Smooth muscle cell (in vitro differentiated cells): ENCODE results near the gene TNFRSF12A. TPM values are rescaled to one million over a fixed set of nuclear protein-coding genes. Genes with fewer than 3 reads are reported as not detected.
"Not testable (repeated sequence)": the region's sequence is repeated elsewhere in the genome, so short reads cannot be mapped to it uniquely, and the experiment has no call there.

Experiments used
- DNase-seq: peaks from one replicate; lab custom pipeline; 2025; ENCODE audit not compliant: unreplicated experiment; lab: John Stamatoyannopoulos, UW
- H2AFZ ChIP-seq: fragments of 200-600 bp; sonication (generic); 2 replicates; pipeline ENCODE4 v1.6.0; 2016; ENCODE audit warnings: antibody characterized with exemption, low read depth, mild to moderate bottlenecking
- H3F3A ChIP-seq: fragments of 200-600 bp; sonication (generic); 2 replicates; pipeline ENCODE4 v1.6.0; 2017; ENCODE audit warnings: antibody characterized with exemption, low read depth
- H3K27ac ChIP-seq: fragments of 200-600 bp; sonication (generic); 2 replicates; pipeline ENCODE4 v1.5.1; 2016; ENCODE audit warnings: low read depth, mild to moderate bottlenecking
- H3K27me3 ChIP-seq: fragments of 200-600 bp; sonication (generic); 2 replicates; pipeline ENCODE4 v1.6.1; 2016; ENCODE audit warnings: low read depth, mild to moderate bottlenecking
- H3K36me3 ChIP-seq: fragments of 200-600 bp; sonication (generic); 2 replicates; pipeline ENCODE4 v1.5.1; 2016; ENCODE audit warnings: low read depth
- H3K4me1 ChIP-seq: fragments of 200-600 bp; sonication (generic); 2 replicates; pipeline ENCODE4 v1.5.1; 2016; ENCODE audit warnings: low read depth
- H3K4me2 ChIP-seq: fragments of 200-600 bp; sonication (generic); 2 replicates; pipeline ENCODE4 v1.6.0; 2016; ENCODE audit warnings: mild to moderate bottlenecking
- H3K4me3 ChIP-seq: fragments of 200-600 bp; sonication (generic); 2 replicates; pipeline ENCODE4 v1.5.1; 2016; ENCODE audit warnings: mild to moderate bottlenecking
- H3K79me2 ChIP-seq: fragments of 200-600 bp; sonication (generic); 2 replicates; pipeline ENCODE4 v1.6.0; 2016; ENCODE audit warnings: low read depth, mild to moderate bottlenecking
- H3K9ac ChIP-seq: fragments of 200-600 bp; sonication (generic); 2 replicates; pipeline ENCODE4 v1.6.0; 2016; ENCODE audit warnings: low read depth
- H3K9me3 ChIP-seq: fragments of 200-600 bp; sonication (generic); replicated peaks from 2 replicates; pipeline ENCODE4 v1.5.1; 2016; ENCODE audit warnings: low read depth
- H4K20me1 ChIP-seq: fragments of 200-600 bp; sonication (generic); 2 replicates; pipeline ENCODE4 v1.6.0; 2016; ENCODE audit warnings: low read depth
- CTCF ChIP-seq: fragments of 200-600 bp; sonication (generic); IDR thresholded peaks from 2 replicates; pipeline ENCODE4 v1.5.1; 2017; ENCODE audit warnings: borderline replicate concordance, mild to moderate bottlenecking, antibody characterized with exemption; ENCODE audit not compliant: insufficient read depth, poor library complexity, severe bottlenecking
- WGBS: methylation state at CpG from one replicate; pipeline ENCODE4 v1.1.7; 2016; ENCODE audit warnings: low lambda C conversion rate; 5-methylcytosine and 5-hydroxymethylcytosine counted together
- polyA plus RNA-seq: library from polyadenylated mRNA; unstranded; fragments of >200 nt; fragmentation: Nextera tagmentation; extraction: Ambion mirVana; gene quantifications from 2 replicates; pipeline ENCODE4 v1.2.1, GENCODE V29; 2016
- total RNA-seq: library from RNA; depleted of rRNA; stranded (reverse); fragments of >200 nt; gene quantifications from 2 replicates; pipeline ENCODE4 v1.2.3, GENCODE V29; 2014

TNFRSF12A gene
- total and polyA plus RNA-seq, 2 experiments from 2014 or later, result 219 to 386 TPM

DNA sequence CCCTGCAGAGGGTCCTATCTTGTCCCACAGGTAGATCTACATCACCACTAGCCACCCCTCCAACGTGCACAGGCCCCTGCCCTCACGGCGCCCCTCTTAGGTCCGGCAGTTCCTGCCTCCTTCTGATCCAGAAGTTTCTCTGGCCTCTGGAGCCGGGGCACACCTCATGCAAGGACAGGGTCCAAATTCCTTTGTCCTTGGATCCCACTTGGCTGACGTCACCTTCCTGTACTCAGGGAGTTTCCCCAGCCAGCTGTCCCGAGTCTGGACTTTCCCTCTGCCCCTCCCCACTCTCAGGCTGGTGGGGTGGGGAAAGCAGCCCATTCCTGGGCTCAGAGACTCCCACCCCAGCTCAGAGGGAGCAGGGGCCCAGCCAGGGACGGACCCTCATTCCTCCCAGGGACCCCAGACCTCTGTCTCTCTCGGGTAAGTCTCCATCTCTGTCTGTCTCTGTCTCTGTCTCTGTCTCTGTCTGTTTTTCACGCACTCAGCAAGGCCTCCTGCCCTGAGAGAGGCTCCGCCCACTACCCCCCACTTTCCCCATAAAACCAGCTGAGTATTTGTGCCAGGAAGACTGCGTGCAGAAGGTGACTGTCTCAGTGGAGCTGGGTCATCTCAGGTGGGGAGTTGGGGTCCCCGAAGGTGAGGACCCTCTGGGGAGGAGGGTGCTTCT, 45.0 kb downstream of the TNFRSF12A start, which contains the start of gene IL32:
IL32 (plus strand) TSS at position 572 of the 673 bp plus-strand sequence. CDS start 172 bp downstream, outside the sequence.
- no peak for TF ChIP-seq CTCF

DNA sequence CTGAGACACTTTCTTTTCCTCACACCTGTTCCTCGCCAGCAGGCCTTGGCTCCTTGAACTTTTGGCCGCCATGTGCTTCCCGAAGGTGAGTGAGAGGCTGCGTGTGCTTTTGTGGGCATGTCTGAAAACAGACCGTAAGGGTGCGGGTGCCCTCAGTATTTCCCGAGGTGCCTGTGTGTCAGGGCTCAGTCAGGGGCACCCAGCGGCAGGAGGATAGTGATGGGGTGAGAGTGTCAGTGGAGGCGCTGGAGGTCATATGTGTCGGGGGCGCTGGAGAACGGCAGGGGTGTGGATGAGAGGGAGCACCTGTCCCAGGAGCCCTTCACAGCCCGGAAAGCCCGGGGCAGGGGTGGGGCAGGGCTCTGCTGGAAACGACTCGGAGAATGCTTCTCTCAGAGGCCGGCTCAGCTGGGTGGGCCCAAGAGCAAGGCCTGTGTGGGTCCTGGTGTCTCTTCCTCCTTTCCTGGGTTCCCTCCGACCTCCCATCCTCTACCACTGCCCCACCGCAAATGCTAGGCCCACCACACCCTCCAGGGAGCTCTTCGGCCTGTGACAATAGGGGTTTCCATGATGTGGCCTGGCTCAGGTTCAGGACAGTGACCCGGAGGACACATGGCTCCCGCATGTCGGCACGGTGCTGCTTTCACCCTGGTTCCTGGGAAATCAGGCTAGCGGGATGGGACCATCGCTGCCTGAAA, 45.7 kb downstream of the TNFRSF12A start:
- Histone ChIP-seq H3K36me3 (no peaks in the 10 kb centered on the region), H3K27me3 (no peaks in the 10 kb centered on the region), H3K4me3 (no peak overlapping the region), H3K9me3 (no peaks in the 10 kb centered on the region), H3K9ac (peak overlapping the region; percentile 67), H4K20me1 (no peaks in the 10 kb centered on the region), H3K4me2 (no peak overlapping the region), H3K79me2 (no peaks in the 10 kb centered on the region), H3K4me1 (no peaks in the 10 kb centered on the region), H3F3A (peaks cover under 1% of the 10 kb centered on the region), H2AFZ (no peak overlapping the region), H3K27ac (no peak overlapping the region)
- WGBS, result 91% methylated on average over 26 of the region's 26 CpGs
- TF ChIP-seq CTCF, result no peak
- no peak for DNase-seq

More for the DNA sequence above, 45.0 kb downstream of the TNFRSF12A start, which contains the start of gene IL32:
- Histone ChIP-seq H2AFZ (no peak within 1 kb of the TSS), H3K79me2 (no peaks in the 10 kb centered on the region), H3K4me3 (no peak within 1 kb of the TSS), H3K9ac (peak within 1 kb of the TSS; percentile 67), H4K20me1 (no peaks in the 10 kb centered on the region), H3K36me3 (no peaks in the 10 kb centered on the region), H3K9me3 (no peaks in the 10 kb centered on the region), H3K27me3 (no peaks in the 10 kb centered on the region), H3K4me2 (no peak within 1 kb of the TSS), H3F3A (peaks cover 8% of the 10 kb centered on the region), H3K27ac (no peak within 1 kb of the TSS), H3K4me1 (no peaks in the 10 kb centered on the region)
- WGBS, result 83% methylated on average over 13 of the region's 13 CpGs
- no peak for DNase-seq

DNA sequence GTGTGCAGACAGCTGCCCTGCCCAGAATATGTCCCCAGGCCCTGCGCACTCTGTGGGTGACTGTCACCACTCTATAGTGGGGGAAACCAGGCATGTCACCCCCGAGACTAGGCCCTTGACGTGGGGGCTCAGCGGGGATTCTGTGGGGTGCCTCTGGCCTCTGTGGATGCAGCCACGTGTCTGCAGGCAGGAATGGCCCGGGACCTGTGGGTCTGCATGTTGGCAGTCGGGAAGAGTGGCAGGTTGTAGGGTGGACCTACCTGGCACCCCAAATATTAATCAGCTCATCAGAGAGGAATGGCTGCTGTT, 46.2 kb downstream of the TNFRSF12A start:
- H3F3A ChIP-seq, result no peaks in the 10 kb centered on the region
- H3K36me3 ChIP-seq, result no peaks in the 10 kb centered on the region
- no peak overlapping the region for H3K27ac ChIP-seq
- DNase-seq, result no peak
- no peak overlapping the region for H3K4me2 ChIP-seq
- H3K79me2 ChIP-seq, result no peaks in the 10 kb centered on the region
- 96% methylated on average over 7 of the region's 7 CpGs for WGBS
- H3K27me3 ChIP-seq, result no peaks in the 10 kb centered on the region
- no peak for TF ChIP-seq CTCF
- H3K4me1 ChIP-seq, result no peaks in the 10 kb centered on the region
- H3K4me3 ChIP-seq, result no peak overlapping the region
- no peaks in the 10 kb centered on the region for H3K9me3 ChIP-seq
- no peaks in the 10 kb centered on the region for H4K20me1 ChIP-seq
- H2AFZ ChIP-seq, result no peak overlapping the region
- no peak overlapping the region for H3K9ac ChIP-seq

DNA sequence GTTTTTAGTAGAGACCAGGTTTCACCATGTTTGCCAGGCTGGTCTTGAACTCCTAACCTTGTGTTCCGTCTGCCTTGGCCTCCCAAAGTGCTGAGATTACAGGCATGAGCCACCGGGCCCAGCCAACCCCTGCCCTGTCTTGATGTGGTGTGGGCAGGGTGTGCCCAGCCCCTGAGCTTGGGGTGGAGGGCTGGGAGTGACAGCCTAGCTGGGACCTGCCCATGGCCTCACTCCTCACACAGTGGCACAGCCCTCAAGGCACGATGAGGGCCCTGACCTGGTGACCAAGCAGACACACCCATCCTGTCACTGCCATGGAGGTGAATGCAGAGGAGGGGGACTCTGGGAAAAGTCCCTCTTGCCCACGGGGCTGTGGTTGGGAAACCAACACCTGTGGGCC, 48.3 kb downstream of the TNFRSF12A start:
- Histone ChIP-seq H3K4me3 (no peak overlapping the region), H3K9ac (no peak overlapping the region), H3K27me3 (no peaks in the 10 kb centered on the region), H3K4me1 (no peaks in the 10 kb centered on the region), H3K9me3 (no peaks in the 10 kb centered on the region), H3K4me2 (no peak overlapping the region), H2AFZ (no peak overlapping the region), H3K79me2 (no peaks in the 10 kb centered on the region), H3F3A (no peaks in the 10 kb centered on the region), H4K20me1 (no peaks in the 10 kb centered on the region), H3K36me3 (no peaks in the 10 kb centered on the region), H3K27ac (no peak overlapping the region)
- DNase-seq, result no peak
- 93% methylated on average over 4 of the region's 4 CpGs for WGBS
- TF ChIP-seq CTCF, result no peak

DNA sequence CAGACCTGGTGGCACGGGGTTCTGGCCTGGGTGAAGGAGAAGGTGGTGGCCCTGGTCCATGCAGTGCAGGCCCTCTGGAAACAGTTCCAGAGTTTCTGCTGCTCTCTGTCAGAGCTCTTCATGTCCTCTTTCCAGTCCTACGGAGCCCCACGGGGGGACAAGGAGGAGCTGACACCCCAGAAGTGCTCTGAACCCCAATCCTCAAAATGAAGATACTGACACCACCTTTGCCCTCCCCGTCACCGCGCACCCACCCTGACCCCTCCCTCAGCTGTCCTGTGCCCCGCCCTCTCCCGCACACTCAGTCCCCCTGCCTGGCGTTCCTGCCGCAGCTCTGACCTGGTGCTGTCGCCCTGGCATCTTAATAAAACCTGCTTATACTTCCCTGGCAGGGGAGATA, 49.0 kb downstream of the TNFRSF12A start:
- H4K20me1 ChIP-seq, H3F3A ChIP-seq, H3K4me1 ChIP-seq, H3K9me3 ChIP-seq, H3K9ac ChIP-seq, H3K4me3 ChIP-seq, H2AFZ ChIP-seq, H3K79me2 ChIP-seq, H3K27me3 ChIP-seq, DNase-seq, H3K36me3 ChIP-seq, H3K4me2 ChIP-seq, H3K27ac ChIP-seq: not testable (repeated sequence)
- WGBS, result 97% methylated on average over 8 of the region's 11 CpGs
